ENCODE measurements around the gene GIPC3.

GIPC3 gene

DNA sequence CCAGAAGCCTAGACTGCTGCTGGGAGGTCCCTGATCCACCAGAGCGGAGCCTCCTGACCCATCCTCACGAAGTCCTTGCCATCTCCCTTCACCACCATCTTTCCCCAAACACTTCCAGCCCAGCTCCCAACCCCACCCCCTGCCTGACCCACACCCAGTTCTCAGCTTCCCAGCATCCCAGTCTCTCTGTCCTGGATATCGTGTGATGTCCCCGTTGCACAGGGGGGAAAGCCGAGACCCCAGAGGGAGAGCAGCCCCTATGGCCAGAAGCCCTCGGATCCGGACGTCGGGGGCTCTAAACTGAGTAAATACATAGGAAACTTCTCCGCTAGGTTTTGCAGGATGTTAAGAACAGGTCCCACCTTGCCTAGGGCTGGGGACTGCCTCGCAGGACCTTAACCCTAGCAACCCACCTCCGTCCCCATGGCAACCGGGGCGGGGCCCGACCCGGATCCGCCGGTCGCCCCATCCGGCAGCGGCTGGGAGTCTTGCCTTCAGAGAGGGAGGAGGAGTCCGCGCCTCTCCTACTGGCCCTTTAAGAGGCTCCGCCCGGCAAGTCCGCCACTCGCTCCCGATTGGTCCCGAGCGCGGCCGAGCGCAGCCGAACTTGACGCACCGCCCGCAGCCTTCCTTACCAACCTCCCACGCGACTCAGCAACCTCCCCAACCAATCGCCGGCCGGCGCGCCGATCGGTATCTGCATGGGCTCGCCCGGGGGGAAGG is 13.0 kb upstream of the GIPC3 start:
- intact Hi-C loops (cut with DNase I; ENCODE audit: low total_unique reads) = no loop called here

GRCh38 chr19:3572855-3573161 is 12.5 kb upstream of the GIPC3 start, which contains the start of gene HMG20B:
TSS of gene HMG20B (plus strand) at chr19:3572944. CDS start at chr19:3573310, 366 bp downstream.
- DNase-seq = no peak
- Histone ChIP-seq H3K9me3 (no peaks in the 10 kb centered on the region), H3K27me3 (no peaks in the 10 kb centered on the region), H3K4me3 (peak within 1 kb of the TSS; percentile 84 to 90), H3K36me3 (peaks cover 0 to 28% (median 0%) of the 10 kb centered on the region in 3 donors), H3K27ac (peak within 1 kb of the TSS; percentile 73 to 81), H3K4me1 (peaks cover 5 to 38% (median 29%) of the 10 kb centered on the region in 4 donors)
- intact Hi-C loops (cut with DNase I; ENCODE audit: low total_unique reads) = no loop called here
- TF ChIP-seq, protein P1, sequence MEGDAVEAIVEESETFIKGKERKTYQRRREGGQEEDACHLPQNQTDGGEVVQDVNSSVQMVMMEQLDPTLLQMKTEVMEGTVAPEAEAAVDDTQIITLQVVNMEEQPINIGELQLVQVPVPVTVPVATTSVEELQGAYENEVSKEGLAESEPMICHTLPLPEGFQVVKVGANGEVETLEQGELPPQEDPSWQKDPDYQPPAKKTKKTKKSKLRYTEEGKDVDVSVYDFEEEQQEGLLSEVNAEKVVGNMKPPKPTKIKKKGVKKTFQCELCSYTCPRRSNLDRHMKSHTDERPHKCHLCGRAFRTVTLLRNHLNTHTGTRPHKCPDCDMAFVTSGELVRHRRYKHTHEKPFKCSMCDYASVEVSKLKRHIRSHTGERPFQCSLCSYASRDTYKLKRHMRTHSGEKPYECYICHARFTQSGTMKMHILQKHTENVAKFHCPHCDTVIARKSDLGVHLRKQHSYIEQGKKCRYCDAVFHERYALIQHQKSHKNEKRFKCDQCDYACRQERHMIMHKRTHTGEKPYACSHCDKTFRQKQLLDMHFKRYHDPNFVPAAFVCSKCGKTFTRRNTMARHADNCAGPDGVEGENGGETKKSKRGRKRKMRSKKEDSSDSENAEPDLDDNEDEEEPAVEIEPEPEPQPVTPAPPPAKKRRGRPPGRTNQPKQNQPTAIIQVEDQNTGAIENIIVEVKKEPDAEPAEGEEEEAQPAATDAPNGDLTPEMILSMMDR (IDR thresholded peaks at IDR 0.05) = no peak

More for the DNA sequence above, 13.0 kb upstream of the GIPC3 start:
- Histone ChIP-seq H3K36me3 (peaks cover 0 to 22% (median 0%) of the 10 kb centered on the region in 3 donors), H3K27ac (peak overlapping the region; percentile 53 to 70), H3K27me3 (no peaks in the 10 kb centered on the region), H3K9me3 (no peaks in the 10 kb centered on the region), H3K4me1 (peaks cover 5 to 38% (median 29%) of the 10 kb centered on the region in 4 donors), H3K4me3 (peak overlapping the region; percentile 84 to 90)
- DNase-seq = peak; percentile 100
- TF ChIP-seq, protein P1 (IDR thresholded peaks at IDR 0.05) = no peak

GRCh38 chr19:3573162-3573857 is 12.0 kb upstream of the GIPC3 start:
- TF ChIP-seq, protein P1 (IDR thresholded peaks at IDR 0.05) = no peak
- Histone ChIP-seq H3K36me3 (peaks cover 0 to 33% (median 0%) of the 10 kb centered on the region in 3 donors), H3K27me3 (no peaks in the 10 kb centered on the region), H3K27ac (peak overlapping the region; percentile 73 to 81), H3K9me3 (no peaks in the 10 kb centered on the region), H3K4me1 (peaks cover 5 to 38% (median 29%) of the 10 kb centered on the region in 4 donors), H3K4me3 (peak overlapping the region; percentile 84 to 90)
- intact Hi-C loops (cut with DNase I; ENCODE audit: low total_unique reads) = no loop called here
- peak in 1 of 2 donors; percentile 71 for DNase-seq

GRCh38 chr19:3573858-3574637 is 11.2 kb upstream of the GIPC3 start:
- H3K27ac ChIP-seq = peak overlapping the region; percentile 73 to 81
- no peaks in the 10 kb centered on the region for H3K27me3 ChIP-seq
- H3K9me3 ChIP-seq = no peaks in the 10 kb centered on the region
- intact Hi-C loops (cut with DNase I; ENCODE audit: low total_unique reads) = no loop called here
- TF ChIP-seq, protein P1 (IDR thresholded peaks at IDR 0.05) = no peak
- peaks cover 0 to 40% (median 0%) of the 10 kb centered on the region in 3 donors for H3K36me3 ChIP-seq
- peak; percentile 87 to 93 for DNase-seq
- peak overlapping the region; percentile 84 to 90 for H3K4me3 ChIP-seq
- peaks cover 5 to 41% (median 29%) of the 10 kb centered on the region in 4 donors for H3K4me1 ChIP-seq

- Histone ChIP-seq H3K4me1 (peaks cover 5 to 53% (median 32%) of the 10 kb centered on the region in 4 donors), H3K9me3 (no peaks in the 10 kb centered on the region), H3K27ac (no peak overlapping the region), H3K4me3 (no peak overlapping the region), H3K36me3 (peaks cover 0 to 40% (median 0%) of the 10 kb centered on the region in 3 donors), H3K27me3 (no peaks in the 10 kb centered on the region)
- TF ChIP-seq, protein P1 (IDR thresholded peaks at IDR 0.05) = no peak
- intact Hi-C loops (cut with DNase I; ENCODE audit: low total_unique reads) = loop anchor here (5.0 kb wide), 1 partner anchor 42 kb away; no protein-coding TSS in a partner anchor
- no peak for DNase-seq
These were observed 10.0 kb upstream of the GIPC3 start for GRCh38 chr19:3575260-3575741.
